HEK293T (cell line): ENCODE measurements around the gene KCTD8.

Experiments used
- ARNT ChIP-seq: fragments of 450-650 bp; IDR thresholded peaks from 2 replicates; pipeline ENCODE4 v1.6.1; 2017; ENCODE audit warnings: mild to moderate bottlenecking
- CTBP1 ChIP-seq: fragments of 450-650 bp; IDR thresholded peaks from 2 replicates; pipeline ENCODE4 v1.6.1; 2016; ENCODE audit warnings: borderline replicate concordance
- FOXA1 ChIP-seq: fragments of 450-650 bp; IDR thresholded peaks from 2 replicates; pipeline ENCODE4 v1.6.1; 2016; ENCODE audit warnings: mild to moderate bottlenecking
- FOXK2 ChIP-seq: fragments of 450-650 bp; IDR thresholded peaks from 2 replicates; pipeline ENCODE4 v1.6.1; 2016; ENCODE audit warnings: mild to moderate bottlenecking
- FOXM1 ChIP-seq: fragments of 450-650 bp; IDR thresholded peaks from 2 replicates; pipeline ENCODE4 v1.6.1; 2017; ENCODE audit warnings: mild to moderate bottlenecking, borderline replicate concordance
- SP1 ChIP-seq: fragments of 450-650 bp; IDR thresholded peaks from 2 replicates; pipeline ENCODE4 v1.6.1; 2017
- TF ChIP-seq, protein P1 (sequence below): fragments of 450-650 bp; IDR thresholded peaks from 2 replicates; pipeline ENCODE4 v1.6.1; 2016

GRCh38 chr4:44237643-44238042 lies 211.0 kb downstream of the KCTD8 start:
- TF ChIP-seq FOXK2 (no peak), FOXM1 (no peak), SP1 (no peak), CTBP1 (no peak), ARNT (no peak), FOXA1 (no peak)
- TF ChIP-seq, protein P1, sequence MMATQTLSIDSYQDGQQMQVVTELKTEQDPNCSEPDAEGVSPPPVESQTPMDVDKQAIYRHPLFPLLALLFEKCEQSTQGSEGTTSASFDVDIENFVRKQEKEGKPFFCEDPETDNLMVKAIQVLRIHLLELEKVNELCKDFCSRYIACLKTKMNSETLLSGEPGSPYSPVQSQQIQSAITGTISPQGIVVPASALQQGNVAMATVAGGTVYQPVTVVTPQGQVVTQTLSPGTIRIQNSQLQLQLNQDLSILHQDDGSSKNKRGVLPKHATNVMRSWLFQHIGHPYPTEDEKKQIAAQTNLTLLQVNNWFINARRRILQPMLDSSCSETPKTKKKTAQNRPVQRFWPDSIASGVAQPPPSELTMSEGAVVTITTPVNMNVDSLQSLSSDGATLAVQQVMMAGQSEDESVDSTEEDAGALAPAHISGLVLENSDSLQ = no peak
